Measurements from ENCODE around the gene ELFN2.

- TF ChIP-seq CTCF (IDR thresholded peaks at IDR 0.05) (no peak), MAFK (IDR thresholded peaks at IDR 0.05; ENCODE audit: partially characterized antibody) (no peak), HMGXB4 (CRISPR knock-in tag; IDR thresholded peaks at IDR 0.05; ENCODE audit: borderline replicate concordance) (no peak), RNF2 (IDR thresholded peaks at IDR 0.05; ENCODE audit: borderline replicate concordance, low read depth) (no peak), JUNB (IDR thresholded peaks at IDR 0.05) (no peak), SMC3 (IDR thresholded peaks at IDR 0.05) (no peak), EP300 (IDR thresholded peaks at IDR 0.05) (no peak), TP53 (CRISPR knock-in tag; IDR thresholded peaks at IDR 0.05) (no peak), GATA3 (IDR thresholded peaks at IDR 0.05; ENCODE audit: borderline replicate concordance) (no peak), BHLHE40 (IDR thresholded peaks at IDR 0.05; ENCODE audit: low read depth, low read length) (no peak), POLR2A (IDR thresholded peaks at IDR 0.05; ENCODE audit: low read length) (no peak), CEBPB (IDR thresholded peaks at IDR 0.05) (no peak), CHD2 (IDR thresholded peaks at IDR 0.05; ENCODE audit: low read length, partially characterized antibody) (no peak)
Observed at GRCh38 chr22:37431366-37431765, 4.1 kb upstream of the ELFN2 start.

Data from A549 (cell line).